AG04450 (cell line): ENCODE data around the gene ELMO2. TPM values are rescaled to one million over a fixed set of nuclear protein-coding genes. Genes with fewer than 3 reads are reported as not detected.

Experiments used
- CTCF ChIA-PET: fragments of 300-600, 350-600 bp; formaldehyde crosslinking; extraction: SDS; loops from one replicate; lab custom pipeline; 2022; ENCODE audit warnings: antibody characterized with exemption, inconsistent platforms; lab: Charles Lee
- POLR2A ChIA-PET: fragments of 350-600 bp; formaldehyde crosslinking; extraction: SDS; loops from one replicate; lab custom pipeline; 2021; ENCODE audit warnings: antibody characterized with exemption, inconsistent platforms; lab: Yijun Ruan, JAX
- DNase-seq: peaks from one replicate; pipeline ENCODE4 v3.0.0-alpha.2; 2011; ENCODE audit warnings: low read depth, low spot score
- H3K27ac ChIP-seq: one replicate; pipeline ENCODE4 v1.5.1; 2012; ENCODE audit warnings: low read depth, low read length, control low read depth
- H3K27me3 ChIP-seq: one replicate; pipeline ENCODE4 v1.6.0; 2012; ENCODE audit warnings: low read length; ENCODE audit not compliant: control insufficient read depth, insufficient read depth
- H3K4me3 ChIP-seq: 2 replicates; pipeline ENCODE4 v1.5.1; 2011; ENCODE audit warnings: mild to moderate bottlenecking, low read depth, low read length, control low read depth
- H3K9me3 ChIP-seq: 2 replicates; pipeline ENCODE4 v1.5.1; 2012; ENCODE audit warnings: low read length; ENCODE audit not compliant: control insufficient read depth, insufficient read depth
- polyA plus RNA-seq: library from polyadenylated mRNA; depleted of rRNA; stranded (reverse); fragments of >200 nt; gene quantifications from 2 replicates; pipeline ENCODE4 v1.2.3, GENCODE V29; 2011
- TF ChIP-seq, protein P1 (sequence below): IDR thresholded peaks from 2 replicates; pipeline ENCODE4 v1.5.1; 2011; ENCODE audit warnings: low read depth, low read length, control low read depth, inconsistent platforms

Gene ELMO2
- polyA plus RNA-seq, 1 experiment, result 34.4 TPM

DNA sequence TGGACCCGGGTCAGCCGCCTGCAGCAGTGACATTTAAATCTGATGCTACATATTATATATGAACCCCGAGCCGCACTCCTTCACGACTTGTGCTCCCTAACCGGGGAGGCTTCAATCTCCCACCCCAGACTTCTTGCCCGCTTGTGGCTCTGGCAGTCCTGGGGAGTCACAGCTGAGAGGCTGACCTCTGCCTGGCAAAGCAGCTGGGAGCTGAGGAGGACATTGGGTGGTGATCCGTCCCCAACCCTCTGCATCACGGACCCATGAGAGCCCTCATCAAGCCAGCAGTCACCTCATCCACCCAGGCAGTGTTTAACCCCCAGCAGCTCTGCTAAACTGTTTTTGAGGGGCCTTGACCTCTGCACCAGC, 64.4 kb downstream of the ELMO2 start:
- Histone ChIP-seq H3K27ac (no peak overlapping the region), H3K9me3 (no peaks in the 10 kb centered on the region; the same call in 1 of the 2 replicates), H3K27me3 (peaks cover 70% of the 10 kb centered on the region), H3K4me3 (no peak overlapping the region)
- DNase-seq, result no peak
- ChIA-PET POLR2A (interaction anchor here (0.7 kb wide), 1 partner anchor 334 kb away, joined by 3 read pairs; no protein-coding TSS in a partner anchor), CTCF (no interaction called here)
- TF ChIP-seq, protein P1, sequence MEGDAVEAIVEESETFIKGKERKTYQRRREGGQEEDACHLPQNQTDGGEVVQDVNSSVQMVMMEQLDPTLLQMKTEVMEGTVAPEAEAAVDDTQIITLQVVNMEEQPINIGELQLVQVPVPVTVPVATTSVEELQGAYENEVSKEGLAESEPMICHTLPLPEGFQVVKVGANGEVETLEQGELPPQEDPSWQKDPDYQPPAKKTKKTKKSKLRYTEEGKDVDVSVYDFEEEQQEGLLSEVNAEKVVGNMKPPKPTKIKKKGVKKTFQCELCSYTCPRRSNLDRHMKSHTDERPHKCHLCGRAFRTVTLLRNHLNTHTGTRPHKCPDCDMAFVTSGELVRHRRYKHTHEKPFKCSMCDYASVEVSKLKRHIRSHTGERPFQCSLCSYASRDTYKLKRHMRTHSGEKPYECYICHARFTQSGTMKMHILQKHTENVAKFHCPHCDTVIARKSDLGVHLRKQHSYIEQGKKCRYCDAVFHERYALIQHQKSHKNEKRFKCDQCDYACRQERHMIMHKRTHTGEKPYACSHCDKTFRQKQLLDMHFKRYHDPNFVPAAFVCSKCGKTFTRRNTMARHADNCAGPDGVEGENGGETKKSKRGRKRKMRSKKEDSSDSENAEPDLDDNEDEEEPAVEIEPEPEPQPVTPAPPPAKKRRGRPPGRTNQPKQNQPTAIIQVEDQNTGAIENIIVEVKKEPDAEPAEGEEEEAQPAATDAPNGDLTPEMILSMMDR, result no peak

DNA sequence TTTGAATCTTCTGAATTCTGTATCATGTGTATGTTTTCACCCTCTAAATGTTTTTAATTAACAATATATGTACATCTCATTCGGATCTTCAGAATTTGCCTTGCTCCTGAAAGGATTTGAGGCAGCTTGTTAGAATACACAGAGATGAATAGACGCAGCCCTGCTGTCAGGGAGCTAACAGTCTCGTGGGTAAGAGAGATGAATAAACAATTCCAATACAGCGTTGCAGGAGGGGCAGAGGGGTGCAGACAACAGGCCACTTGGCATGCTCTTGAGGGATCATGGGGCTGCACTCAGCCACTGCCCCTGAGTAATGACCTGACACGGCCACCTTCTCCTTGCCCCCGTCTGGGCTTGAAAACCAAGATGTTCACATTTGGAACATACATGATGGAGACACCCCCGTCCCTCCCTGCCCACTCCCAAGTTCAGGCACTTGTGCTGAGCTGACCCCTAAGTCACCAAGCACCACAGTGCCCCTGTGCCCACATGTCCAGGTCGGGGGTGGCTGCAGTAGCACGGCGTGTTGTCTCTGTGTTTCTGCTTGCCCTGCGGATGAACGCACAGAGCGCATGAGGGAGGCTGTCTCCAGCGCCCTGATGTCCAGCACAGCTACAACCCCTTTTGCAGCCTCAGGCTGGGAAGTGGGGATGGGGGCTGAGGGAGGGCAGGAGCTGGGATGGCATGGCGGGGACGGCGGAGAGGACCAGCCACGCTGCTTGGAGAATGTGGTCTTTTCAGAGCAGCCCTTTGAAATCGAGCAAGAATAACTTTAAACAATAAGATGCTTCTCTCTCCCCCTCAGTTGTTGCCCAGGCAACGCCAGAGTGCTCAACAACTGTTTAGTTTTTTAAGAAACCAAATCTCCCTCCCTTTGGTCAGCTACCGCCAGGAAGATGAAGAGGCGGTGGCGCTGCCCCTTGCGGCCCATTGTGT, 65.1 kb downstream of the ELMO2 start:
- Histone ChIP-seq H3K27ac (no peak overlapping the region), H3K4me3 (no peak overlapping the region), H3K27me3 (peaks cover 76% of the 10 kb centered on the region), H3K9me3 (no peaks in the 10 kb centered on the region; the same call in 1 of the 2 replicates)
- ChIA-PET POLR2A (no interaction called here), CTCF (no interaction called here)
- TF ChIP-seq, protein P1, result no peak
- no peak for DNase-seq

DNA sequence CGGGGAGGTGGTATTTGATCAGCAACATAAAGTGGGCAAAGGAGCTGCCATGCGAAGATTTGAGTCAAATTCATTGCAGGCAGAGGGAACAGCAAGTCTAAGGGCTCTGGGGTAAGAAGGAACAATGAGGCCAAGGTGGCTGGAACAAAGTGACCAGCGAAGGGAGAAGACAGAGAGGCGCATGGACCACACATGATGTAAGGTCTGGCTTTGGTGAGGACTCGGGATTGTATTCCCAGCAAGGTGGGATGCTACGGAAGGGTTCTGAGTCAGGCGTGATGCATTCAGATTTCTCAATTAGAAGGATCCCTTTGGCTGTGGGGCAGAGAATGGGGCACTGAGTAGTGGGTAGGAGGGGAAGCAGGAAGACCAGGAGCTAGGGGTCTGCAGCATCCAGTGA, 67.4 kb downstream of the ELMO2 start:
- Histone ChIP-seq H3K4me3 (no peak overlapping the region), H3K27ac (no peak overlapping the region), H3K9me3 (no peaks in the 10 kb centered on the region; the same call in 1 of the 2 replicates), H3K27me3 (peaks cover 83% of the 10 kb centered on the region)
- DNase-seq, result no peak
- ChIA-PET POLR2A (no interaction called here), CTCF (interaction anchor here (1.5 kb wide), 1 partner anchor 10 kb away, joined by 4 read pairs; no protein-coding TSS in a partner anchor)
- TF ChIP-seq, protein P1, result no peak

DNA sequence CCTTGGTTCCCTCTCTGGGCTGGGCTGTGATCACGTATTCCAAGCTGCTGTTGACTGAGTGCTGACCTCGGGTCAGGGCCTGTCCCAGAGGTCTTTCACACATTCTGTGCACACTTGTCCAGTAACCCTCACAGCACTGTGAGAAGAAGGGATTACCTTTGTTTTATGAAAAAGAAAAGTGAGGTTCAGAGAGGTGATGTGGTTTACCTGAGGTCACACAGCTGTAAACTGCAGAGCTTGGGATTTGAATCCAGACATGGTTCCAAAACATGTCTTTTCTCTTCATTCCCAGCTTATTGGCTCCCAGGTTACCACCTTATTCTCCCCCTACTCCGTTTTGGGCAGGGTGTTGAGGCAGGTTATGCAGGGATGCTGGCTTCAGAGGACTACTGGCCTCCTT, 69.7 kb downstream of the ELMO2 start:
- DNase-seq, result no peak
- TF ChIP-seq, protein P1, result no peak
- peaks cover 81% of the 10 kb centered on the region for H3K27me3 ChIP-seq
- CTCF ChIA-PET, result interaction anchor here (0.7 to 1.2 kb wide), 2 partner anchors 12 to 199 kb away, joined by 3 to 5 read pairs; no protein-coding TSS in a partner anchor
- POLR2A ChIA-PET, result no interaction called here
- H3K4me3 ChIP-seq, result no peak overlapping the region
- no peaks in the 10 kb centered on the region; the same call in 1 of the 2 replicates for H3K9me3 ChIP-seq
- H3K27ac ChIP-seq, result no peak overlapping the region
